Fibroblast of peridontal ligament (primary cell): ENCODE data around the gene UBE2M.
A peak's percentile ranks its signal among the peaks of the same experiment; 100 is the strongest.
"Not testable (repeated sequence)": the region's sequence is repeated elsewhere in the genome, so short reads cannot be mapped to it uniquely, and the experiment has no call there.

Experiments used
- DNase-seq: peaks from one replicate; pipeline ENCODE4 v3.0.0-alpha.2; 2010; ENCODE audit errors: extremely low read depth

UBE2M gene

DNA sequence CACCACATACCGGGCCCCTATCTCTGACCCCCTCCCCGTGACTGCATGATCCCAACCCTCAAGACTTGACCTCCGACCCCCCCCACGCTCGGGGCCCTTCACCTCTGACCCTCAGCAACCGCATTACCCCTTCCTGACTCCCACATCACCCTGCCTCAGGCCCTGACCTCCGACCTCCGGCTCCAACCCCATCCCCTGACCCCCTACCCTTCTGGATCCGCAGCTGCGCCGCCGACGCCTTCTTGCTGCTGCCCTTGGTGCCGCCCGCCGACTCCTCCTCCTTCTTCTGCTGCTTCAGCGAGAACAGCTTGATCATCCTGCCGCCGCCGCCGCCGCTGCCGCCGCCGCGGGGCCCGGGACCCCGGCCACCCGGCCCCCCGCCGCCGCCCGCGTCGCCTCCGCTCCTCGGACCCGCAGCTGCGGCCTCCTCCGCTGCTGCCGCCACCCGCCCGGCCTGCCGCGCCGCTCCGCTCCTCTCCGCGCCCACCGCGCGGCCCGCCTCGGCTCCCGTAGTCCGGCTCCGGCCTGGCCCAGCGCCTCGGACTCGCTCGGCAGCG, at the start of gene UBE2M:
Gene UBE2M, minus strand, starts transcription at position 546 of the 557 bp plus-strand sequence. Its CDS starts 230 bp downstream, at position 316.
- peak; percentile 23 for DNase-seq

DNA sequence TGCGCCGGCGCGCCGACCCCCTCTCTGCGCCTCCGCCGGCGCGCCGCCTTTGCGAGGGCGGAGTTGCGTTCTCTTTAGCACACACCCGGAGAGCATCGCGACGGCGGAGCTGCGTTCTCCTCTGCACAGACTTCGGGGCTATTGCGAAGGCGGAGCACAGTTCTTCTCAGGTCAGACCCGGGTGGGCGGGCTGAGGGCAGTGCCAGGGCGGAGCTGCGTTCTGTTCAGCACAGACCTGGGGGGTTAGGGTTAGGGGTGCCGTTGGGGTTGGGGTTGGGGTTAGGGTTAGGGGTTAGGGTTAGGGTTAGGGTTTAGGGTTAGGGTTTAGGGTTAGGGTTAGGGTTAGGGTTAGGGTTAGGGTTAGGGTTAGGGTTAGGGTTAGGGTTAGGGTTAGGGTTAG, 48.8 kb upstream of the UBE2M start:
- DNase-seq = not testable (repeated sequence)

- DNase-seq = not testable (repeated sequence)
Measured at GRCh38 chr19:58606251-58606896, 48.0 kb upstream of the UBE2M start.

DNA sequence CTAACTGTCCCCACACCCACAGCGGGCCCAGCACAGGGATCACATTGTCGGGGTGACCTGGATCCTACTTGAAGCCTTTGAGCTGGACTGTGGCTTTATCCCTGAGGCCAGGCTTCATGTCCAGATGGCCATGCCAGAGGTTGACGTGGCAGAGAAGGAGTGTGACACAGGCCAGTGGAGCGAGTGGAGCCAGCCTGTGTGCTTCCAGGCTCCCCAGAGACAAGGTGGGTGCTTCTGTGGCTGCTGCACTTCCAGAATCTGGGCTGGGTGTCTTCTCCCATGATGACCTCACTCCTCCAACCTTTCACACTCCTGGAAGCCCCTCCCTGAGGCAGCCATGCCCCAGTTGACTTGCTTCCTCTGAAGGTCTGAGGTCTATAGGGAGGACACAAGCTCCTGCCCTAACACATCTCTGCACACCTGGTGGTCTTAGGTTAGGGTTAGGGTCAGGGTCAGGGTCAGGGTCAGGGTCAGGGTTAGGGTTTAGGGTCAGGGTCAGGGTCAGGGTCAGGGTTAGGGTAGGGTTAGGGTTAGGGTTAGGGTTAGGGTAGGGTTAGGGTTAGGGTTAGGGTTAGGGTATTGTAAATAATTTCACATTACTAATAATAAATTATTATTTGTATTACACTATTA, 27.8 kb upstream of the UBE2M start:
- no peak for DNase-seq

DNA sequence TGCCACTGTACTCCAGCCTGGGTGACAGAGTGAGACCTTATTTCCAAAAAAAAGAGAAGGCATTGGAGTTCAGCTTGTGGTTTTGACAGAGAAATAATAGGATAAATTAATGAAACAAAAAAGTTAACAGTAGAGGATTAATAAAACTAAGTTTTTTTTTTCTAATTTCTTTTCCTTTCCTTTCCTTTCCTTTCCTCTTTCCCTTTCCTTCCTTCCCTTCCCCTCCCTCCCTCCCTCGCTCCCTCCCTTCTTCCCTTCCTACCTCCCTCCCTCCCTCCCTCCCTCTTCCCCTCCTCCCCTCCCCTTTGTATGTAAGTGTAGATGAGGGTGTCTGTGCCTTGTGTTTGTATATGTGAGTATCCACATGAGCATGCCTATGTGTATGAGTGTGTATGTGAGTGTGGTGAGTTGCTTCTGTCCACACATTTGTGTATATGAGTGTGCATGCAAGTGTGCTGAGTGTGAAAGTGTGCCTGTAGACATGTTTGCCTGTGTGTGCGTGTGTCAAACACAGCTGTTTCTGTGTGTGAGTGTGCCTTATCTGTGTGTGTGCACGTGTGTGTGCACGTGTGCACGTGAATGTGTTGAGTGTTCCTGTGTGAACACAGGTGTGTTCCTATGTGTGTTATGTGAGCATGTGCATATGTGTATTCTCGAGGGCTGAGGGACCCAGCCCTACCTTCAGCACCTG, 27.2 kb upstream of the UBE2M start:
- no peak for DNase-seq

DNA sequence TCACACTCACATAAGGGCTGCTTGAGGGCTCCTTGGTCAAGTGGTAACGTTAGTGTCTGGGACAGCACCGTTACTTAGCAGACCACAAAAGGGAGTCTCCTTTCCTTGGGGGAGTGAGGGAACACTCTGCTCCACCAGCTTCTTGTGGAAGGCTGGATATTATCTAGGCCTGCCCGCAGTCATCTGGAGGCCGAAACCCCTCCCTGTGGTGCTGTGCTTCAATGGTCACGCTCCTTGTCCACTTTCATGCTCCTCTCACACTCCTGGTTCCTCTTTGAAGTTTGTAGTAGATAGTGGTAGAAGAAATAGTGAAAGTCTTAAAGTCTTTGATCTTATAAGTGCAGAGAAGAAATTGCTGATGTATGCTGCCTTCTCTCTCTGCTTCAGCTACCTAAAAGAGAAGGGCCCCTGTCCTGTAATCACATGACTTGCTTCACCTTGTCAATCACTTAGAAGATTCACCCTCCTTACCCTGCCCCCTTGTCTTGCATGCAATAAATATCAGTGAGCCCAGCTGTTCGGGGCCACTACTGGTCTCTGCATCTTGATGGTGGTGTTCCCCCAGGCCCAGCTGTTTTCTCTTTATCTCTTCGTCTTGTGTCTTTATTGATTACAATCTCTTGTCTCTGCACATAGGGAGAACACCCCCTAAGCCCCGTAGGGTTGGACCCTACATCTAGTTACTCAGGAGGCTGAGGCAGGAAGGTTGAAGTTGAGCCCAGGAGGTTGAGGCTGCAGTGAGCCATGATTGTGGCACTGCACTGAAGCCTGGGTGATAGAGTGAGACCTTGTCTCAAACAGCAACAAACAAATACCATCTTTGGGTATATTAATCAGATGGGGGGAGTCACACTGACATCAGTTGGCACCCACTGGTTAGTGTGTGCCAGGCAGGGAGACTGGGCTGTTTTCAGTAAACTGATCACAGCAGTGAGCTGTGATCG, 26.4 kb upstream of the UBE2M start:
- no peak for DNase-seq

DNA sequence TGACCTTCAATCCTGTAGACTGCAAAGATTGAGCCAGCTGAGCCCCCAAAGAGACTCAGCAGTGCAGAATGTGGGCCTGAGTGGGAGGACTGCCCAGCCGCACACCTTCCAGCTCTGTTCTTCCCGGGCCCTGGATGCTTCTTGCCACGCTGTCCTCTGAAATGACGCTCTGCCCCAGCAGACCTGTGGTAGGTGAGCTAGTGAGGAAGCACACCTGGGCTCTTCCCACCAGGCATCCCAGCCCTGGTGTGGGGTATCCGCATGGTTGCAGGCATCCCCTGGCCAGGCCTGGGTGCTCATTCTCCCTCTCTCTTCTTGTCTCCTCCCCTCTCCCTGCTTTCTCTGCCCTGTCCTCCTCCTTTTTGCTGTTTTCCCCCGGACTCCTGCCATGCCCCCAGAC, 24.6 kb upstream of the UBE2M start:
- DNase-seq = no peak

GRCh38 chr19:58581227-58582141, 23.1 kb upstream of the UBE2M start:
- peak; percentile 90 for DNase-seq

GRCh38 chr19:58579473-58580142, 21.2 kb upstream of the UBE2M start:
- DNase-seq = no peak

GRCh38 chr19:58578012-58578925, 19.9 kb upstream of the UBE2M start:
- no peak for DNase-seq

GRCh38 chr19:58577581-58577980, 19.2 kb upstream of the UBE2M start:
- not testable (repeated sequence) for DNase-seq

- DNase-seq = peak; percentile 90
Measured at GRCh38 chr19:58575183-58576041, 17.0 kb upstream of the UBE2M start.

DNA sequence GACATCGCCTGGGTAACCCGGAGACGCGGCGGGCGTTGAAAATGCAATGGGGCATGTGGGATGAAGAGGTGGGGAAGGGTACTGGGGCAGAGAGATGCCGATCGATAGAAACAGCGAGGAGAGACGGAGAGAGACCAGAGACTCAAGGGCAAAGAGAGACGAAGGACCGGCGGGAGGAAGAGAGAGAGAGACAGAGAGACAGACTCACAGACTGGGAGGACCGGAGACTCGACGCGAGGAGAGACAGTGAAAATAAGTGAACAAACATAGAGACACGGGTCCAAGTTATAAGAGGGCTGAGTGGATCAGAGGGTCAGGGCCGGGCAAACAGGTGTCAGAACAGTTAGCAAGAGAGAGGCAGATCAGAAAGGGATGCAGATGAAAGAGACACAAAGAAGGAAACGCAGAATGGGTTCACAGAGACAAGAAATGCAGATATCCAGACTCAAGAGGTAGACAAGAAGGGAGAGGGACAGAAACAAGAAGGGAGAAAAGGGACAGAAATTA, 15.3 kb upstream of the UBE2M start:
- DNase-seq = no peak

DNA sequence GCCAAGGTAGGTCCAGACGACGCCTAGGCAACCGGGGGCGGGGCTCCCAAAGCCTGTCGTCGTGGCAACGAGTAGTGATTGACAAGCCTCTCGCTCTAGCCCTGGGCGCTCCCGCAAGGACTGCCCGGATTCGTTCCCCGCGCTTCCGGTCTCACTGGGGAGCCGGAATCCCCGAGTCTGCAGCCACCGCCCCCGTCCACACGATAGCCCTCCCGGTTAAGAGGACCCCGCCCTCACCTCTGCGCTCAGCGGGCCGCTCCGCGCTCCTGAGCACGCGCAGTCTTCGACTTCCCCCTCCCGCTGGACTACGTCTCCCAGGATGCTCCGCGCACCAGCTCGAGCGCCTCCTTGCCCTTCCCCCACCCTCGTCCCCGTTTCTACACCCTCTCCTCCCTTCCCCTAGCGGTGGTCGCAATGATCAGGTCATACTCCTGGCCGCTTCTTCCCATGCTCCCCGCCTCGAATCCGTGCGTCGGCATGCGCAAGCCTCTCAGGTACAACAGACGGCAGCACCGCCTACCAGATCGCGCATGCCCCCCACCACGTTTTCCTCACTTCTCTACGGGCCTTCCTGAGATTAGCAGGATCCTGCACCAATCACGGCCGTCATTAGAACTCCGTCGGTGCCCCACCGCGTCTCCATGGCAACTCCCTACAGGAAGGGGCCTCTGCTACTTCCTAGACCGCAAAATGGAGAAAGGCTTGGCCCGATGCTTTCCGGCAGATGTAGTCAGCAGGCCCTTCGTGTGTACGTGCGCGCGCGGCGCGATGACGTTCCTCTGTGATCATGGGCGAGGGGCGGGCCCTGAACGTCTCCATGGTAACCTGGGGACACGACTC, 14.6 kb upstream of the UBE2M start, which contains the start of gene MZF1:
Gene MZF1, minus strand, starts transcription at position 518 of the 840 bp plus-strand sequence. CDS start 1,946 bp downstream, outside the sequence.
- DNase-seq = peak; percentile 100

GRCh38 chr19:58572026-58572817, 13.8 kb upstream of the UBE2M start:
- no peak for DNase-seq

DNA sequence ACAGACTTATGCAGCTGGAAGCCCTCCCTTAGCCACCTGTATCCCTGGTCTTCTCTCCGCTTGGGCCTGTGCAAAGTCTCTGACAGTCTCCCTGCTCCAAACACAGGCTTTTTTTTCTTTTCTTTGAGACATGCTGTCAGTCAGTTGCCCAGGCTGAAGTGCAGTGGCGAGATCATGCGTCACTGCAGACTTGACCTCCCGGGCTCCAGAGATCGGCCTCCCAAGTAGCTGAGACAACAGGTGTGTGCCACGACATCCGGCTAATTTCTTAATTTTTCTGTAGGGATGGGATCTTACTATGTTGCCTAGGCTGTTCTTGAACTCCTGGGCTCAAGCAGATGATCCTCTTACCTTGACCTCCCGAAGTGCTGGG, 13.2 kb upstream of the UBE2M start:
- no peak for DNase-seq
